DOHH2 (cell line): ENCODE results near the gene PPP1R18.
A peak's percentile ranks its signal among the peaks of the same experiment; 100 is the strongest.

Source experiments
- EZH2phosphoT487 ChIP-seq: fragments of 200-600 bp; sonication (generic); IDR thresholded peaks from 2 replicates; pipeline ENCODE4 v1.6.1; 2017; ENCODE audit warnings: borderline replicate concordance, mild to moderate bottlenecking, antibody characterized with exemption, low read length, moderate library complexity, mixed read lengths
- TF ChIP-seq, protein P1 (sequence below): fragments of 200-600 bp; sonication (generic); IDR thresholded peaks from one replicate; pipeline ENCODE4 v1.5.1; 2014; ENCODE audit warnings: antibody characterized with exemption, mild to moderate bottlenecking, low read depth, low read length; ENCODE audit not compliant: poor library complexity, severe bottlenecking

DNA sequence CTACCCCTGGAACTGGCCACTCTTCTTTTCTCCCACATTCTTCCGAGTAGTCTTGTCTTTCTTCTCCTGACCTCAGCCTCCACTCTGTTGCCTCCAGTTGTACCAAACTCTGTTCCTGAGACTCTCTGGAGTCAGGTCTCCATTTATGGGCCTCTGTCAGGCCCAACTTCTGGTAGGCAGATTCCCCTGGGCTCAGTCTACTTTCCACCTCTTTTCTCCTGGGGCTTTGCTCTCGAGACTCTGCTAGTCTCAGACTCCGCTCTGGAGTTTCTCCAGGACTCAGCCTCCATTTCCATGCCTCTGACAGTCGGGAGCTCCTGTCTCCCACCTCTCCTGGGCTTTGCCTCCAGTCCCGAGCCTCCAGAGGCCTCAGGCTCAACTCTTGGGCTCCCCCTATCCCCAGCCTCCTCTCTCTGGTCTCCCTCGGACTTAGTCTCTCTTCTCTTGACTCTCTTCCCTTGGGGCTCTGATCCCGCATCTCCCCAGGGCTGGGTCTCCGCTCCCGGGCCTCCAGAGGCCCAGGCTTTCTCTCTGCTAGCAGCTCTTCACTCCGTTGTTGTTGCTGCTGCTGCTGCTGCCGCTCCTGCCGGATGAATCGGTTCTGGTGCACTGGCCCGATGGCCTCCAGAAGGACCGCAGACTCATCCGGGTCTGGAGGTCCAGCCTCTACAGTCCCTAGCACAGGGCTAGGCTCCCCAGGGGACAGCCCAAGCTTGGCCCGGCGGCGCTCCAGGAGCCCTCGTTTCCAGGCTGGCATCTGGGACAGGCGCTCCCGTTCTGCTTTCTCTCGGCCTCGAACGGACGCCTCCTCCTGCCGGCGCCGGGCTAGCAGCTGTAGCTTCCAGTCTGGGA, 1.1 kb downstream of the PPP1R18 start:
- TF ChIP-seq, protein P1, sequence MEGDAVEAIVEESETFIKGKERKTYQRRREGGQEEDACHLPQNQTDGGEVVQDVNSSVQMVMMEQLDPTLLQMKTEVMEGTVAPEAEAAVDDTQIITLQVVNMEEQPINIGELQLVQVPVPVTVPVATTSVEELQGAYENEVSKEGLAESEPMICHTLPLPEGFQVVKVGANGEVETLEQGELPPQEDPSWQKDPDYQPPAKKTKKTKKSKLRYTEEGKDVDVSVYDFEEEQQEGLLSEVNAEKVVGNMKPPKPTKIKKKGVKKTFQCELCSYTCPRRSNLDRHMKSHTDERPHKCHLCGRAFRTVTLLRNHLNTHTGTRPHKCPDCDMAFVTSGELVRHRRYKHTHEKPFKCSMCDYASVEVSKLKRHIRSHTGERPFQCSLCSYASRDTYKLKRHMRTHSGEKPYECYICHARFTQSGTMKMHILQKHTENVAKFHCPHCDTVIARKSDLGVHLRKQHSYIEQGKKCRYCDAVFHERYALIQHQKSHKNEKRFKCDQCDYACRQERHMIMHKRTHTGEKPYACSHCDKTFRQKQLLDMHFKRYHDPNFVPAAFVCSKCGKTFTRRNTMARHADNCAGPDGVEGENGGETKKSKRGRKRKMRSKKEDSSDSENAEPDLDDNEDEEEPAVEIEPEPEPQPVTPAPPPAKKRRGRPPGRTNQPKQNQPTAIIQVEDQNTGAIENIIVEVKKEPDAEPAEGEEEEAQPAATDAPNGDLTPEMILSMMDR: peak; percentile 52
- no peak for TF ChIP-seq EZH2phosphoT487
